Femur (tissue), 1 donor: ENCODE results near the gene CYP17A1.

Experiments
- DNase-seq: peaks from one replicate; pipeline ENCODE4 v3.0.0-alpha.2; 2017

The CYP17A1 gene

DNA sequence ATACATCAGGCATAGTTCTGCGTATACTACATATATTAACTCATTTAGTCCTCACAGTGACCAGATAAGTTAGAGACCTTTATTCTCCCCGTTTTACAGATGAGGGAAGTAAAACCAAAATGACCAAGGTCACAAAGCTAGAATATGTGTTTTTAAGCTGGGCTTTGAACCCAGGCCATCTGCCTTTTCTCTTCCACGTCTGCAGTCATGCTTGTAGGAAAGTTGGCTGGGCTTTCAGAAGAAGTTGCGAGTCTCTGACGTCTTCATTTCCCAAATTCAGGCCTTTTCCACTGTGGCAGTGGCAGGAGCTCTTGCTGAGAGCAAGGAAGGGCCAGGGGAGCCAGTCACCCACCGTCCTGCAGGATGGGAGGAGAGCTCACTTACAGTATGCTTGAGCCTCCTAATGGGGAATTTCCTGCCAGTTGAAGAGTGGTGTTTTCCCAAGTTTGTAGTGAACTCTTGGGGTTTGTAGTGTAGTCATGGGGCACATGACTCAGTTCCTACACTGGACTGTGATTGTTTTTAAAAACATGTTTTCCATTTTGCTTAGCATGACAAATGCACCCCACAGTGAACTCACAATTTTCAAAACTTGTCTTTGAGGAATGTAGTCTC is 34.2 kb downstream of the CYP17A1 start:
- DNase-seq: peak; percentile 71

DNA sequence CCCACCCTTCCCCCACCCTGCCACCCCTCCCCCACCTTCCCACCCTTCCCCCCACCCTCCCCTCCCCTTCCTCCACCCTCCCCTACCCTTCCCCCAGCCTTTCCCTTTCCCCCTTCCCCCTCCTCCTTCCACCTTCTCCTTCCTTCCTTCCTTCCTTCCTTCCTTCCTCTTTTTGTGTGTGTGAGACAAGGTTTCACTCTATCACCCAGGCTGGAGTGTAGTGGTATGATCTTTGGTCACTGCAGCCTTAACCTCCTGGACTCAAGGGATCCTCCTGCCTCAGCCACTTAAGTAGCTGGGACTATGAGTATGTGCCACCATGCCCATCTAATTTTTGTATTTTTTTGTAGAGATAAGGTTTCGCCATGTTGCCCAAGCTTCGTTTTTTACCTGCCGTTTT is 35.2 kb downstream of the CYP17A1 start:
- no peak for DNase-seq

DNA sequence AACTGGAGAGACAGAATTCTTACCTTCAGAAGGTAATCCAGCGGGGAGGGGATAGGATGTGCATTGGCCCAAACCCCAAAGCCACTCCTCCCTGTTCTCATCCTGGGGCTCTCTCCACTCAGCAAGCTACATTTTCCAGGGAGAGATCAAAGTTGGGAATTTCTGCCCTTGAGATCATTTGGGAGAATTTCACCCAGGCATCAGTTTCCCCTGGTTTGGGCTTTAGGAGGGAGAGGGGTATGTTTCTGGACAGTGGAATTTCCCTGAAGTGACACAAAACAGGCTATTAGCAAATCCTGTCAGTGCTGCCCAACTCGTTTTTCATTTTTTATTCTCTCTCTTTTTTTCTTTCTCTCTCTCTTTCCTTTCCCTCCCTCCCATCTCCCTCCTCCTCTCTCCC is 35.7 kb downstream of the CYP17A1 start:
- no peak for DNase-seq

DNA sequence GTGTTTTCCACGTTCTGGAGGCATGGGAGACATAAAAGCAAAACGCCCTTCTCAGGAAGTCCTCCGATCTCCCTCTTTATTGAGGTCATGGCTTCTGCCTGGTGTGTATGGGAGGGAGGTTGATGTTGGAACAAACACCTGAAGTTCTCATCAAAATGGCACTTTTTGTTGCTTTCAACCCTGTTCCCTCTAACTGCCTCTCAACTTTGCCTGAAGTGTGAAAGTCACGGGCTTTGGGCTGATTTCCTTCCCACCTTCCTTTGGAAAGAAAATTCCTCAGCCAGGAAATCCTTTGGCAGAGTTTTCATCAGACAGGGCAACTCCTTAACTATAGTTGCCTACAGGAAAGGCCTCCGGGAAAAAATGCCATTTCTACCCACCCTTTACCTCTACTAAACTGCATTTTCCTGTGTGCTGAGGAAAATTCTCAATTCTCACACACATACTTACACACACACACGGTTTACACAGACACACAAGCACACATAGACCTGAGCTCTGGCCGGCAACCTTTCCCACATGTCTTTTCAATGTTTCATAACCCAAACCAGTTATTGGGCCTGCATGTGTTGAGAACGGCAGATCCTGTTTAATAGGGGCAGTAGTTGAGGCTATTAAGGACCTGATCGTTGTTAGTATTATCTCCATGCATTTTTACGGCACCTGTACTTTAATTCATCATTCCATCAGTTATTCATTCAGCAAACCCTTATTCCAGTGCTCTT is 36.4 kb downstream of the CYP17A1 start:
- DNase-seq: peak; percentile 44

DNA sequence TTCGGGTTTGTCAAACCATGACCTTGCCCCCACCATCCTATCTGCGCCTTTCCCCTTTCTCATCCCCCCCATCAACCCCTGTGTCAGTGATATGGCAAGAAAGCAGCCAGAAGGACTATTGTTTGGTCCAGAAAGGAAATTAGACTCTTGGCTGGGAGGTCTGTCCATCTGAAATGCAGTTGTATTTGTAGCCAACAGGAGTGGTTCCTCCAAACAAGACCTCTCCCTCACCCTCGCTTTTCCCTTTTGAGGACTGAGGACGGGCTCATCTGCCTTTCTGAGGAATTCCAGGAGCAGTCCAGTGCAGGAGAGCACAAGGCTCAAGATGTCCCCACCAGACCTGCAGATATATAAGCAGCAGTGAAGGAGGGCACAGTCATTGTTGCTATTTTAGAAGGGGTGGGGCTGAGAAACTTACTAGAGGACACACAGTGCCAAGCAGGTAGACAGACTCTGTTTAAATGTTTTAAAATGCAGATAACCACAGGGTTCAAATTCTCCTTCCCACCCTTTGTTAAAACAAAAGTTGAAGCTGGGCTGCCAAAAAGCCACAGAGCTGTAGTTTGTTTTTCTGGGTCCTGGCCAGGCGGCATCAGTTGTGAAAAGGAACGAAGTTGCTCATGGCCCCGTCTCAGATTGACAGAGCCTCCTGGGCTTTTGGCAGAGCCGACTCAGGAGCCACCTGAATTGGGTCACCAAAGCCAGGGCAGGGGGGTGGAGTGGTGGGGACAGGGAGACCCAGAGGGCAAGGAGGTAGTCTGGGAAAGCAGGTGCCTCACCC is 37.3 kb downstream of the CYP17A1 start:
- peak; percentile 67 for DNase-seq

DNA sequence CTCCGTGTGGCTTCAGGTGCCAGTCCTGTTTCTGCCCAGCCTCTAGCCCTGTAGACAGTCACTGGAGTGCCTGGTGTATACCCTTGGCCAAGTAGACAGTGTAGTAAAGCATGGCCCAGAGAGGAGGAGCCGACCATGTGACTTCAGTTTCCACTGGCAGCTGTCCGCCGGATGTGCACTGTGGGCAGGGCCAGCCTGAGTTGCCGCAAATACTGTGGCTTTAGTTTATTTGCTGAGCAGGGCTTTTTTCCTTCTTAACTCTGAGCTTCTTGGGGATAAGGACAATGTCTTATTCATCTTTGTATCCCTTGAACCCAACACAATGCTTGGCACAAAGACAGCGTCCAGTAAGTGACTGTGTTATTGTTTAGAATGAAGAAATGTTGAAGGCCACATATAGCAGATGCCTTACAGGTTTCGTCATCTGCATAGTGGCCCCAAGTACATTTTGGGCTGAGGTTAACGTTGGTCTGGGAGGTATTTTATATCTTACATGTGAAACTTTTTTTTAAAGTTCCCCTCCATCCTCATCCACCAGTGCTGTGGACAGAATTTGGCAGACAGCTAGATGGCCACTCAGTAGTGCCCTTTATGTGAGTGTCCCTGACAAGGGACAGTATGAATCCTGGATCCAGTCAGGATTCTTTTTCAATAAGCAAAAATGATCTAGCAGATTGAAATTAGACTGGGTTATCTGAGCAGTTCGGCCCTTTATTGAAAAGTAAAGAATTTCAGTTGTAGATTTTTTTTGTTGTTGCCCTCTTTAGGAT is 40.6 kb downstream of the CYP17A1 start:
- DNase-seq: peak; percentile 94

DNA sequence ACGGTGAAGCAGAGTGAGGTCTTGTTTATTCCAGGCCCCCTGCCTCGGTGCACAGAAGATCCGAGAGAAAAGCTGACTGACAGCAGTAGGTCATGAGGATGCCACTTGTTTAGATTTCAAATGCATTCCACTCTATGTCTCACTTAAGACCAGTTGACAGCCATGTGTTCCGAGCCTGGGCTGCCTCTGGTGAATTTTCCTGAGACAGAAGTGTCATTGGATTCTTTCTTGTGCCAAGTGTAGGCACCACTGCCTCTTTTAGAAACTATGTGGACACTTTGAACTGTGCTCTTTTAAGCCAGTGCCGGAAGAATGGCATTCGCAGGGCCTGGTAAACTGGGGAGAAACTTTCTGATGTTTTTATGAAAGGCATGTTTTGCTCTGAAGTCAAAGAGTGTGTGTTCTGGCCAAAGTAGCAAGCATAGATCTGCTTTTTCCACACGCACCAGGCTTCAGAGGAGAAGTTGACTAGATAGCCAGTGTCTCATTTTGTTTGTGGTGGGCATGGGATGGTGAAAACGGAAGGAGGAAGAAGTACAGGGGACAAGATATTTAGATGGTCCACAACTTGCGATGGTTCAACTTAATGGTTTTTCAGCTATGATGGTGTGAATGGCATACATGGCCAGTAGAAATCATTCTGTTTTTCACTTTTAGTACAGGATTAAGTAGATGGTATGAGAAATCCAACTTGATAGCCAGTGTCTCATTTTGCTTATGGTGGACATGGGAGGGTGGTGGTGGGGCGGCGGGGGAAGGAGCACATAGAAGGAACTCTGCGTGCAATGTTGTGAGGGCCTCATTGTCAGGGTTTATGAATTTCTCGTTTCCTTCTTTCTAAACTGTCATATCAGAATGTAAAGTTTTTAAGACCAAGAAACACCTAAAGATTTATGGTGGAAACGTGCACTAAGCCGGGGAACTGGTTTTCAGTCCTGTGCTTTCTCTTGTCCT is 41.5 kb downstream of the CYP17A1 start:
- no peak for DNase-seq

DNA sequence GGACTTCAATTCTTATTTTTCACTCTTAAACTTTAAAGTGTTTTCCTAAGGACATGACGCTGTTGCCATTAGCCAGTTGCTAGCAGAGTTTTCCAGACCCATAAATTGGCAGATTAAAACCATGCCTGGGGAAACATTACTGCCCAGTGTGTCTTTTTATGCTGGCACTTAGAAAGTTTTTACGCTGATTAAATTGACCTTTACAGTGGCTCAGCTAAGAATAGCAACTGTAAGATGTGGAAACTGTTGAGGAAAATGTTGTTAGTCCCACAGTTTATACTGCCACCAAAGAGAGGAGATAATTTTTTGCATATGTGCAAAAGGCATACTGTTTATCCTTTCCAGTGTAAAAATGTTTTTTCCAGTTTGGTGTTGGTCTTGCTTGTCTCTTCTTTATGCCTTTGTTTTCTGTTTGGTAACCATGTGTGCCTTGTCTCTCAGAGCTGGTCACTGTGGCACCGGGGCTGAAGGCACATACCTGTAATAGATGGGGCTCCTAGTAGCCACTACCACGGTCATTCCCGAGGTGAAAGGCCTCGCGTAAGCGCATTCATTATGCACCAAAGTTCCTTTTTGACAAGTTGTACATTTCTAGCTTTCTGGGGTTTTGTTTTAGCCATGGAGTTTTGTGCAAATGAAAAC is 45.3 kb downstream of the CYP17A1 start:
- DNase-seq: peak; percentile 29

DNA sequence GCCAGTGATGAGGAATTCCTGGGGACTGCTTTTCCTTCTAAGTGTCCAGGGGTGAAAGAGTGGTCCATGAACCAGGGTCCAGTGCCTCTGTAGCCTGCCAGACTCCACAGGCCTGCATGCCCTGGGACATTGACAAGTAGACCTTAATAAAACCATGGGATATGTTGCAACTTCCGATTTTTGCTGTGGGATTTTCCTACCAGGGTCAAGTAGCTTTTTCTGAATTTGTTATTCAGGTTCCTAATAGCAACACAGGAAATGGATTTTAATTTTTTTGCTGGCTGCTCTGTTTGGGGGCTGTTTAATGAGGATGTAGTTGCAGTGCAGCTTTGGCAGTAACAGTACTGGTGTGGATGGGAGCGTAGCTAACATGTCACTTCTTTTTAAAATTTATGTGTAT is 51.4 kb downstream of the CYP17A1 start:
- DNase-seq: peak; percentile 44

DNA sequence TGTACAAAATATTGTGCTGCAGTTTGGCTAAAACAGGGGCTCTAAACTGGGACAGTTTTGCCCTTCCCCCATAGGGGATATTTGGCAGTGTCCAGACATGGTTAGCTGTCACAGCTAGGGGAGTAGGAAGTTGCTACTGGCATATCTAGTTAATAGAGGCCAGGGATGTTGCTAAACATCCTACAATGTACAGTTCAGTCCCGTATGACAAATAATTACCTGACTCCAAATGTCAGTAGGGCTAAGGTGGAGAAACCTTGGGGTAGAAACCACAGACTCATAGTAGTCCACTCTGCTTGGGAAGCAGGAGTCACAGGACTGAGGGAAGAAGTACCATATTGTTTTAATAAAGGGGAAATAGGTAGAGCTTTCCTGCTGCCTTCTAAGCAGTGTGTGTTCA is 53.6 kb downstream of the CYP17A1 start:
- DNase-seq: no peak

DNA sequence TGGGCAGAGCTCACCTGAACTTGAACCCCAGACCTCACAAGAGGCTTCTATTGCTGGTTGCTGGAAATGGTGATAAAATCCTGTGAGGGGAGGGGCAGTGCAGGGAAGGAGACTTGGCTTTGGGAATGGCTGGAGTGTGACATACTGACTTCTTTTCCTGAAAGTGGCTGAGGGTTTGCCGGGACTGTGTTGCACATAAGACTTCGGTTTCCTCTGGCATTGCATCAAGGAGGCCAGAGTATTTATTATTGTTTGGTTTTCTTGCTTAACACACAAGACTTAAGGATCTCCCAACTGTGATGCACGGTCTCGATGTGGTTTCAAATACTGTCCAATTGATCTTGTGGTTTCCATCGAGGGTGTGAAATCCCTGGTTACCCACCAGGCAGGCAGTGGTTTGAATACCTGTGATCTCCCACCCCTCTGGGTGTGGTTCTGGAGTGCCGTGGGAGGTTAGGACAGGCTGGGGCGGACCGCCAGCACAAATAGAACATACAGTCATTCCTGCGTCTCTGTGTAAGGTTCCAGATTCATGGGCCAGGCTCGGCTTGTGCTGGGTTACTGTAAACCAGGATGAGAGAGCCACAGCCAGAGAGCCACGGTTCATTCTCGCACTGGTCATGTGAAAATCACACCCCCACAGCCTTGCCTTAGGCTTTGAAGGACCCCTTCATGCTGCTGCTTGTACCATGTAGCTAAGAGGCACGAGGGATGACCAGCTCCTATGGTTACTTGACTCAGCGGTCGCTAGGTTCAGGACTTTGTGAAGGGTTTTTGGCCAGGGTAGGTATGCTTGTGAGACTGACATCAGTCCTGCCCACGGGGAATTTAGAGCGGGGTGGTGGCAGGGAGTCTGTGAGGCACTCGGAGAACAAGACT is 54.3 kb downstream of the CYP17A1 start:
- peak; percentile 81 for DNase-seq

DNA sequence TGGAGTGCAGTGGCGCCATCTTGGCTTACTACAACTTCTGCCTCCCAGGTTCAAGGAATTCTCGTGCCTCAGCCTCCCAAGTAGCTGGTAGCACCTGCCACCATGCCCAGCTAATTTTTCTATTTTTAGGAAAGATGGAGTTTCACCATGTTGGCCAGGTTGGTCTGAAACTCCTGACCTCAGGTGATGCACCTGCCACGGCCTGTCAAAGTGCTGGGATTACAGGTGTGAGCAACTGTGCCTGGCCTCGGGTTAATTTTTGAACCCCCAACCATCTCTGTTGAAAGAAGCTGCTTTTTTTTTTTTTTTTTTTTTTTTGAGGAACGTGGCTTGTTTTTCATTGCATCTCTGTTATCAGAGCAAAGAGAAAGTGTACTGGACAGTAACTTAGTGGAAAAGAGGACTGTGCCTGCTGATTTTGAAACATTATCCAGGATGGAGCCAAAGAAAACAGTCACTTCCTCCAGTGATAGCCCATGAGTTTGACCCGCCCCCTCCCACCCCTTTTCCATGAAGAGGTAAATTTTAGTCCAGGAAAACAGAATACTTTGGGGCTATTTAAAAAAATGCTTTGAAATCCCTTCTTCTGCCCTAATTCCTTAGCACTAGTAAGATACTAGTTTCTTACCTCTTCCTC is 55.2 kb downstream of the CYP17A1 start:
- no peak for DNase-seq

DNA sequence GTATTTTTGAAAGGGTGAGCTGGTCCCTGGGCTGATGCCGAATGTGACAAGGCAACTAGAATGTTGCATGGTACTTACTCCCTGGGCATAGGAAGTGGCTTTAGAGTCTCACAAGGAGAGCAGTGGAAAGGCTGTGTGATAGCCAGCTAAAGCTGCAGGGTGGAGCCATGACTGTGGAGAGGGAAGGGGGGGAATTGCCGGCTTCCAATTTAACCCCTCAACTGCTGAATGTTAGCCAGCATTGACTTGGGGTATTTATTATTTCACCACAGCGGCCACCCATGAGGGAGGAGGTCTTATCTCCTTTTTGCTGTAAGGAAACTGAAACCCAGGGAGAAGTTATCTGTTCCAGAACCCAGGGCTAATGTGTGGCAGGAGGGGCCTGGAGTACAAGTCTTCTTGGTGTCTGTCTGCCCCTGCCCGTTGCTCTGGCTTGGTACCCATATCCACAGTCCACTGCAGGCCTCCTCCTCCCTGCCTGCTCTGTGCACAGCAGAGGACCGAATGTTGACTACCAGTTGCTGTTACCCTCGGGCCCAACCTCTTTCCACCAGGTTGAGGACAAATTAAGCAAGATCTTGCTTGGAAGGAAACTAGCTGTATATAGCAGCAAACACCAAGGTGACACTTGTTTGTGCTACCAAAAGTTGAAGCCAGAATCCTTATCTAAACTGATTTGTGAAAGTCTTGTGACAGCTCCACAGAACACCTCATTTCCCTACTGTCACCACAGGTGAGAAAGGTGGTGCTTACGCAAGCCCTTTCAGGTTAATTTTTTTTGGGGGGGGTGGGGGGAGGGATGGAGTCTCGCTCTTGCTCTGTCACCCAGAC is 55.9 kb downstream of the CYP17A1 start:
- DNase-seq: peak; percentile 70
